GM12878 (cell line): Measurements from ENCODE around the gene CMSS1. TPM values are rescaled to one million over a fixed set of nuclear protein-coding genes. Genes with fewer than 3 reads are reported as not detected.

Experiments
- ATAC-seq: fragments of 200-7000 bp; cut with Tn5 transposase; 3 replicates; pipeline ENCODE4 v1.9.1; 2020; ENCODE audit warnings: mild to moderate bottlenecking, moderate library complexity
- BruUV-seq: library from RNA; stranded (reverse); fragments of 400-500 nt; replicated peaks from 2 replicates; lab custom pipeline; 2021; lab: Mats Ljungman, UMichigan
- CTCF ChIA-PET: fragments of 300-600 bp; sonication (Branson Sonifier 250); formaldehyde crosslinking; extraction: SDS; loops from one replicate; lab custom pipeline; 2021; ENCODE audit warnings: inconsistent platforms; lab: Yijun Ruan, JAX
- POLR2A ChIA-PET: fragments of 350-600 bp; formaldehyde crosslinking; extraction: SDS; loops from one replicate; lab custom pipeline; 2021; ENCODE audit warnings: inconsistent platforms; lab: Charles Lee
- RAD21 ChIA-PET: fragments of 300-600 bp; sonication (Branson Sonifier 250); formaldehyde crosslinking; loops from one replicate; lab custom pipeline; 2023; ENCODE audit warnings: antibody characterized with exemption; ENCODE audit not compliant: unreplicated experiment; lab: Charles Lee
- SMC1A ChIA-PET: fragments of 300-600 bp; sonication (Branson Sonifier 250); formaldehyde crosslinking; loops from one replicate; lab custom pipeline; 2023; ENCODE audit not compliant: unreplicated experiment, uncharacterized antibody; lab: Charles Lee
- DNase-seq: peaks from one replicate; pipeline ENCODE4 v3.0.0-alpha.2; 2011; ENCODE audit warnings: low read depth, low spot score
- FAIRE-seq: peaks from 3 replicates; lab custom pipeline; 2011; peaks lifted over from hg19 to GRCh38; lab: Jason Lieb, UNC
- H2AFZ ChIP-seq: 2 replicates; pipeline ENCODE4 v1.6.0; 2011; ENCODE audit warnings: low read depth, low read length, control low read depth; ENCODE audit not compliant: control insufficient read depth
- H3K27ac ChIP-seq: 2 replicates; pipeline ENCODE4 v1.5.1; 2011; ENCODE audit warnings: control low read depth; ENCODE audit not compliant: control insufficient read depth, insufficient read depth
- H3K27me3 ChIP-seq, 2 experiments: replicated peaks in 1 of 2; 2 replicates each; pipeline versions ENCODE4 v1.6.0 to v1.6.1; 2011; ENCODE audit warnings: low read length in 1 of 2; ENCODE audit not compliant: control insufficient read depth in 2 of 2, insufficient read depth in 2 of 2
- H3K36me3 ChIP-seq, 2 experiments: 2 replicates each; pipeline ENCODE4 v1.5.1; 2011; ENCODE audit warnings: low read length in 1 of 2; ENCODE audit not compliant: control insufficient read depth in 2 of 2, insufficient read depth in 2 of 2
- H3K4me1 ChIP-seq: 2 replicates; pipeline ENCODE4 v1.6.1; 2011; ENCODE audit warnings: mild to moderate bottlenecking, low read length, moderate library complexity, mixed read lengths; ENCODE audit not compliant: control insufficient read depth, insufficient read depth
- H3K4me2 ChIP-seq: 2 replicates; pipeline ENCODE4 v1.6.0; 2011; ENCODE audit warnings: control low read depth; ENCODE audit not compliant: control insufficient read depth, insufficient read depth
- H3K4me3 ChIP-seq: fragments of 200-600 bp; sonication (generic); 2 replicates; pipeline ENCODE4 v1.5.1; 2016
- H3K79me2 ChIP-seq: 2 replicates; pipeline ENCODE4 v1.6.0; 2011; ENCODE audit warnings: low read length; ENCODE audit not compliant: control insufficient read depth, insufficient read depth
- H3K9ac ChIP-seq: 2 replicates; pipeline ENCODE4 v1.8.0; 2011; ENCODE audit warnings: low read length, control low read depth, mixed read lengths; ENCODE audit not compliant: control insufficient read depth, insufficient read depth
- H3K9me3 ChIP-seq: replicated peaks from 3 replicates; pipeline ENCODE4 v1.5.1; 2011; ENCODE audit warnings: mild to moderate bottlenecking, low read length; ENCODE audit not compliant: control insufficient read depth, insufficient read depth
- H4K20me1 ChIP-seq: 2 replicates; pipeline ENCODE4 v1.6.0; 2011; ENCODE audit not compliant: control insufficient read depth, insufficient read depth
- ATF2 ChIP-seq: IDR thresholded peaks from 2 replicates; pipeline ENCODE4 v1.6.1; 2012; ENCODE audit warnings: low read length, inconsistent platforms
- BACH1 ChIP-seq: fragments of 450-650 bp; IDR thresholded peaks from 2 replicates; pipeline ENCODE4 v1.6.1; 2017; ENCODE audit warnings: mild to moderate bottlenecking, borderline replicate concordance
- EGR1 ChIP-seq, 2 experiments: IDR thresholded peaks; 1 replicate in 1 of 2; 2 replicates in 1 of 2; pipeline ENCODE4 v1.6.1; 2011 to 2012; ENCODE audit warnings: low read depth in 2 of 2, low read length in 2 of 2, borderline replicate concordance in 1 of 2, mild to moderate bottlenecking in 1 of 2, moderate library complexity in 1 of 2
- ETV6 ChIP-seq, 2 experiments: fragments of 450-650 bp in 1 of 2; IDR thresholded peaks in 1 of 2; conservative IDR thresholded peaks in 1 of 2; 2 replicates each; pipeline ENCODE4 v1.6.1; 2014; ENCODE audit warnings: antibody characterized with exemption in 1 of 2, borderline replicate concordance in 1 of 2, low read depth in 1 of 2, mild to moderate bottlenecking in 1 of 2, moderate library complexity in 1 of 2
- GATAD2B ChIP-seq: fragments of 450-650 bp; conservative IDR thresholded peaks from 2 replicates; pipeline ENCODE4 v1.6.1; 2017; ENCODE audit warnings: low read depth, mild to moderate bottlenecking, moderate library complexity
- HCFC1 ChIP-seq: fragments of 150-350 bp; IDR thresholded peaks from 2 replicates; pipeline ENCODE4 v1.6.1; 2014; ENCODE audit warnings: low read length
- KAT2A ChIP-seq: conservative IDR thresholded peaks from 2 replicates; pipeline ENCODE4 v1.6.1; 2011; ENCODE audit warnings: low read depth, low read length; ENCODE audit not compliant: control insufficient read depth
- MEF2B ChIP-seq: fragments of 450-650 bp; IDR thresholded peaks from 2 replicates; pipeline ENCODE4 v1.6.1; 2018; ENCODE audit warnings: mild to moderate bottlenecking, moderate library complexity; ENCODE audit not compliant: partially characterized antibody, poor library complexity, severe bottlenecking
- MXI1 ChIP-seq: fragments of 150-350 bp; IDR thresholded peaks from 2 replicates; pipeline ENCODE4 v1.6.1; 2011; ENCODE audit warnings: low read depth, mild to moderate bottlenecking, inconsistent platforms, low read length, improper control_type of control experiment
- MYC ChIP-seq: IDR thresholded peaks from 2 replicates; pipeline ENCODE4 v1.6.1; 2011; ENCODE audit warnings: mild to moderate bottlenecking, low read length, moderate library complexity, inconsistent platforms; ENCODE audit not compliant: insufficient read depth, insufficient replicate concordance, insufficient read length, severe bottlenecking
- NFIC ChIP-seq: IDR thresholded peaks from 2 replicates; pipeline ENCODE4 v1.6.1; 2012; ENCODE audit warnings: low read depth, mild to moderate bottlenecking, inconsistent platforms, low read length, moderate library complexity
- PML ChIP-seq: IDR thresholded peaks from 2 replicates; pipeline ENCODE4 v1.6.1; 2012; ENCODE audit warnings: low read length, inconsistent platforms
- RAD21 ChIP-seq: IDR thresholded peaks from 2 replicates; pipeline ENCODE4 v1.6.1; 2011; ENCODE audit warnings: mild to moderate bottlenecking, low read depth, low read length, moderate library complexity; ENCODE audit not compliant: insufficient read depth
- RCOR1 ChIP-seq: conservative IDR thresholded peaks from 2 replicates; pipeline ENCODE4 v1.6.1; 2012; ENCODE audit warnings: low read depth, low read length, improper control_type of control experiment
- SMC3 ChIP-seq: IDR thresholded peaks from 2 replicates; pipeline ENCODE4 v1.6.1; 2011; ENCODE audit warnings: low read length, improper control_type of control experiment, borderline replicate concordance
- SREBF2 ChIP-seq: IDR thresholded peaks from 2 replicates; pipeline ENCODE4 v1.6.1; 2012; ENCODE audit warnings: mild to moderate bottlenecking, low read length
- TCF7 ChIP-seq: IDR thresholded peaks from 2 replicates; pipeline ENCODE4 v1.6.1; 2014; ENCODE audit warnings: antibody characterized with exemption, borderline replicate concordance
- ZBTB40 ChIP-seq: fragments of 450-650 bp; IDR thresholded peaks from 2 replicates; pipeline ENCODE4 v1.6.1; 2016; ENCODE audit warnings: mild to moderate bottlenecking, moderate library complexity, borderline replicate concordance
- ZNF622 ChIP-seq: fragments of 450-650 bp; IDR thresholded peaks from 2 replicates; pipeline ENCODE4 v1.6.1; 2017; ENCODE audit warnings: mild to moderate bottlenecking, inconsistent platforms
- ZZZ3 ChIP-seq: IDR thresholded peaks from 2 replicates; pipeline ENCODE4 v1.6.1; 2011; ENCODE audit warnings: low read depth; ENCODE audit not compliant: control insufficient read depth, insufficient read length
- WGBS: methylation state at CpG from one replicate; pipeline ENCODE4 v1.1.6; 2016; ENCODE audit warnings: low lambda C conversion rate; ENCODE audit not compliant: insufficient replicate concordance, insufficient coverage; ENCODE audit errors: missing lambda C conversion rate; 5-methylcytosine and 5-hydroxymethylcytosine counted together
- in situ Hi-C: fragments of 300-500 bp; cut with MboI; formaldehyde crosslinking; loops from 9 replicates; pipeline ENCODE4 v1.14.3; 2018; ENCODE audit warnings: mixed read lengths
- intact Hi-C: fragments of 100-400 bp; cut with micrococcal nuclease; formaldehyde crosslinking; loops from one replicate; pipeline ENCODE4 v1.14.2; 2022; ENCODE audit not compliant: unreplicated experiment
- polyA plus RNA-seq, 11 experiments: library from polyadenylated mRNA; depleted of rRNA in 4 of 11; unstranded in 6 of 11; stranded (reverse) in 5 of 11; fragments of >200 nt; fragmentation: Nextera tagmentation in 4 of 11; fragmentation: Illumina TruSeq in 1 of 11; extraction: Ambion mirVana in 4 of 11; extraction: Trizol in 1 of 11; gene quantifications; 1 replicate in 1 of 11; 2 replicates in 10 of 11; pipeline versions ENCODE4 v1.2.1 to v1.2.3, GENCODE V29; 2011 to 2016; ENCODE audit warnings: inconsistent platforms in 2 of 11, missing spikeins in 2 of 11, low read depth in 1 of 11
- total RNA-seq, 4 experiments: library from RNA; depleted of rRNA in 3 of 4; stranded (reverse); fragments of >200 nt in 3 of 4; fragmentation: Illumina TruSeq in 1 of 4; extraction: Trizol in 1 of 4; gene quantifications; 2 replicates each; pipeline versions ENCODE4 v1.2.1 to v1.2.3, GENCODE V29; 2013 to 2021

The CMSS1 gene
- total and polyA plus RNA-seq, 10 of the 15 experiments (the other 5 are each of a cell fraction or from before 2014, with no cell fraction given), result 31.0 to 118 (median 70.1) TPM

- TF ChIP-seq SREBF2, result no peak
- TF ChIP-seq ZZZ3, result no peak
- no peak for TF ChIP-seq HCFC1
- TF ChIP-seq MEF2B, result no peak
- TF ChIP-seq, all 136 proteins: peak for 0
Measured at GRCh38 chr3:100090669-100091005, 273.0 kb downstream of the CMSS1 start (continued).

GRCh38 chr3:100093831-100094230 is 276.2 kb downstream of the CMSS1 start:
- no peaks in the 10 kb centered on the region for H4K20me1 ChIP-seq
- H3K4me2 ChIP-seq, result no peak overlapping the region
- no peak overlapping the region for H3K4me3 ChIP-seq
- no peaks in the 10 kb centered on the region for H3K79me2 ChIP-seq
- FAIRE-seq (no peak), DNase-seq (no peak), ATAC-seq (no peak)
- no peaks in the 10 kb centered on the region for H3K27me3 ChIP-seq
- ChIA-PET POLR2A (interaction anchor here (0.7 kb wide), 1 partner anchor 989 kb away, joined by 5 read pairs; no protein-coding TSS in a partner anchor), SMC1A (interaction anchor here (0.9 kb wide), 1 partner anchor 19 kb away, joined by 3 read pairs; no protein-coding TSS in a partner anchor), RAD21 (no interaction called here), CTCF (no interaction called here)
- H2AFZ ChIP-seq, result no peak overlapping the region
- peaks cover 10% of the 10 kb centered on the region for H3K4me1 ChIP-seq
- BruUV-seq, result no TSS peak
- intact Hi-C loops, result no loop called here
- in situ Hi-C loops, result no loop called here
- H3K9ac ChIP-seq, result no peak overlapping the region
- WGBS, result 100% methylated on average over 1 of the region's 1 CpG
- H3K27ac ChIP-seq, result no peak overlapping the region
- no peaks in the 10 kb centered on the region for H3K36me3 ChIP-seq
- H3K9me3 ChIP-seq, result no peaks in the 10 kb centered on the region
- TF ChIP-seq MXI1 (no peak), SMC3 (no peak), NFIC (no peak), BACH1 (no peak), ATF2 (no peak), MYC (no peak), ZBTB40 (no peak), RCOR1 (no peak), KAT2A (no peak), EGR1 (IDR thresholded peaks at IDR 0.05; ENCODE audit: borderline replicate concordance in 1 of 2, low read depth in 2 of 2, low read length in 2 of 2) (no peak), TCF7 (no peak), ZNF622 (no peak), RAD21 (no peak), GATAD2B (no peak), ETV6 (conservative IDR thresholded peaks at IDR 0.05 in 1 of 2, IDR thresholded peaks at IDR 0.05 in 1 of 2; ENCODE audit: borderline replicate concordance in 1 of 2, low read depth in 1 of 2) (no peak), PML (no peak)
